HG02840 (cell line): ENCODE measurements around the gene PLEKHF1.

Source experiments
- ATAC-seq: cut with Tn5 transposase; IDR thresholded peaks from one replicate; pipeline ENCODE4 v1.9.1; 2021; ENCODE audit warnings: mild to moderate bottlenecking, moderate library complexity, moderate number of reproducible peaks; ENCODE audit not compliant: unreplicated experiment, low FRiP score

Gene PLEKHF1

DNA sequence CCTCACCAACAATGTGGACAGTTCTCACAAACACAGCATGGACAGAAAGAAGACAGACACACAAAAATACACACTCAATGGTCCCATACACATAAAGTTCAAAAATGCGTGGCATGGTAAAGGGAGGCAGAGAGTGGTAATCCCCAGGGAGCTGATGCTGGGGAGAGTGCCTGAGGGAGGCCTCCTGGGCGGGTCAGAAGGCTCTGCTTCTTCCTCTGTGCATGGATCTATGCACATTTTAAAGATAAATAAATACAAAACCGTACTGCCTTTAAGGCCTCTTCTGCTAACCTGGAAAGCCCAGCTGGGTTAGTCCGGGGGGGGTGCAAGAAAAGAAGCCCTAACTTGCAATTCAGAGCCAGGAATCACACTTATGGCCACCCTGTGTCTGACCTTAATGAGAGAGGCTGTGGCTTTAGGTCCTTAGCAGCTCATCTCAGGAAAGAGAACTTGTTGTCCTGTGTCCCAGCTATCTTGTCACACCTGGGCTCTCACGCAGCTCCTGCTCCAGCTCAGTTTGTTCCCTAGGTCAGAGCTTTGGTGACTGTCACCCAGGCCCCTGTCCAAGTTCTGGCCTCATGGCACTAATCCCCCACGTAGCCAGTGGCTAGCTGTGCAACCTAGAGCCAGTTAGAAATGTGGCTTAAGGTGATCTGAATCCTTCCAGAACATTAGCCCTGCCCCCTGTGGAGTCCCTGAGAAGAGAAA is 30.7 kb upstream of the PLEKHF1 start:
- ATAC-seq, result no peak

DNA sequence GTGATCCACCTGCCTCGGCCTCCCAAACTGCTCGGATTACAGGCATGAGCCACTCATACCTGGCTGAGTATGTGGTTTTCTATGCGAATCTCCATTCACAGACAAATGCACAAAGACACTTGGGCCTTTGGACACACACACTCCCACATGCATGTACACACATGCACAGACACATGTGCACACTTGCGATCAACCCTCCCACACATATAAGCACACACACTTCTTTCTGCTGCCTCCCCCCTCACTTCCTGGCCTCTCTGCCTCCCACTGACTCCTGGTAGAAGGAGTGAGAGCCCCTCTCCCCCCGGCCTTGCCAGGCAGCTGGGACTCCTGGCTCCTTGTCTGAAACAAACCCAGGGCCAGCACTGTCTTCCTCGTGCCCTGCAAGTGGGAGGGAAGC is 29.3 kb upstream of the PLEKHF1 start:
- no peak for ATAC-seq

DNA sequence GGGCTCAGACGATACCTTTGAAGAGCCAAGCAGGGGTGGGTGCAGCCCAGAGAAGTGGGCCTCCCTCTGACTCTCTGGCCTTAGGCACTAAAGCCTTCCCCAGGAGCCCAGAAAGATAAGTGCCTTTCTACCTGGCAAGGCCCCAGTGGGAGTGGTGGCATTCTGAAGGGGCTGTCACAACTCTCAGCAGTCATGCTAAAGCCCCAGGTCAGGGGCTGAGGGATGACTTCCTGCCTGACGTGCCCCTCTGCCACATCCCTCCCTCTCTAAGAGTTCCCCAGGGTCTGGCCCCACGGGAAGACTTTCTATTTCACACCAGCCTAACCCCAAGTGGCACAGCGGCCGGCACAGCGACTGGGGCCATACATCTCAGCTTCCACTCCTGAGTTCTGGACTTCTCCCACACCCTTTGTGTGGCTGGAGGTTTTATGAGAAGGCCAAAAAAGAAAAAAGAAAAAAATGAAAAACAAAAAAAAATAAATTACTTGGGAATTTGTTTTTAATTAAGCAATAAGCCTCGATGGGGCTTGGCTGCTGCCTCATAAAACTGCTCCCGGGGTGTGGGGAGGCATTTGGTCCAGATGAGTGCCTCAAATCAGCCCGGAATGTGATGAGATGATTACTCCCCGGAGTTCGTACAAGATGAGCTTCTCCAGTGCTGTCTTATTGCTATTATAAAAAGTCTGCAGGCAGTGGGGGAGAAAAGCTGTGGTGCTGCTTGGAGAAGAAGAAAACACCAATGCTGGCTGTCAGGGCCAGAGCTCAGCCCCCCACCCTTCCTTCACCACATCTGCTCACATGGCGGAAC is 28.5 kb upstream of the PLEKHF1 start:
- ATAC-seq, result no peak

GRCh38 chr19:29639086-29639485 is 26.2 kb upstream of the PLEKHF1 start:
- no peak for ATAC-seq

GRCh38 chr19:29640231-29640630 is 25.0 kb upstream of the PLEKHF1 start:
- ATAC-seq, result no peak

DNA sequence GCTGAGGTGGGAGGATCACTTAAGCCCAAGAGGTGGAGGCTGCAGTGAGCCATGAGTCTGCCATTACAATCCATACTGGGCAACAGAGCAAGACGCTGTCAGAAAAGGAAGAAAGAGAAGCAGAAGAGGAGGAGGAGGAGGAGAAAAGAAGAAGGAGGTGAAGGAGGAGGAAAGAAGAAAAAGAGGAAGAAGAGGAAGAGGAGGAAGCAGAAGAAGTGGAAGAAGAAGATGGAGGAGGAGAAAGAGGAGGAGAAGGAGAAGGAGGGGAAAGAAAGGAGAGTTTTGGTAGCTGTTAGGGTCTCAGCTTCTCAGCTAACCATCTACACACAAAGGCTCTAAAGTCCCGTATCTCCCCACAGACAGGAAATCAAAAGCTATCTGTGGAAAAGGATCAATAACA is 23.7 kb upstream of the PLEKHF1 start:
- no peak for ATAC-seq

DNA sequence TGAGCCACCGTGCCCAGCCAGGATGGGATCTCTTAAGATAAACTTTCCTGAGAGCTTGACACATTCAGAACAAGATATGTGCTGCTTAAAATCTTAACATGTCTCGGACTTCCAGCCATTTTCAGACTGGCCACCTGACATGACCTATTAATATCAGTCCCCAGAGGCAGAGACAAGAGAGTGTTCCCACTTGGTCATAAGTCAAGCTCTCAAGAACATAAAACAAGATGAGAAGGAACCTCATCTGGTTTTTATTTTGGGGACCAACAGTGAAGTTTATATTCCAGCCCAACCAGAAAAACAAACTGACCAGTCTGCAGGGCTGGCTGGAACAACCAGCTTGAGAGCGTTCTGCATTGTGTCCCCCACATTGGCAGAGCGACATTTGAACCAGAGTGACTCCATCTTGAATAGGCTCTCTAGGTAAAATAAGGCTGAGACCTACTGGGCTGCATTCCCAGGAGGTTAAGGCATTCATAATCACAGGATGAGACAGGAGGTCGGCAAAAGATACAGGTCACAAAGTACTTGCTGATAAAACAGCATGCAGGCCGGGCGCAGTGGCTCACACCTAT is 21.8 kb upstream of the PLEKHF1 start:
- no peak for ATAC-seq

- ATAC-seq, result no peak
Measured at GRCh38 chr19:29644210-29644609, 21.1 kb upstream of the PLEKHF1 start.

- ATAC-seq, result no peak
Measured at GRCh38 chr19:29645491-29645867, 19.8 kb upstream of the PLEKHF1 start.

DNA sequence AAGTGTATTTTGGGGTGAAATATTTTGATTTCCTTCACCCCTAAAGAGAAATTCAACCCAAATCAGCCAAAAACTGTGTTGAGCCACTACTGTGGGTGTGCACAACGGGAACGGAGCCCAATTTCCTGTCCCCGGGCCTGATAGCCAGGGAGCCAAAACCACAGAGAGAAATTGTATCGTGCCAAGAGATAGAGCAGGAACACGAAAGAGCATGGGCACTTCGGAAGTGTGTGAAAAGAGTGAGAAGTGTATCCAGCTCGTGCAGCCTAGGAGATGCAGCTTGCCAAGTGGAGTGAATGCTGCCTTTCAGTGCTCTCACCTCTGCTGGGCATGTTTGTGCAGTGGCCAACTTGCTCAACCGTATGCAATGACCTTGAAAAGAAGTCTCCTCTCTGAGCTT is 19.4 kb upstream of the PLEKHF1 start:
- ATAC-seq, result no peak

- ATAC-seq, result no peak
Measured at GRCh38 chr19:29650772-29651387, 14.4 kb upstream of the PLEKHF1 start.

DNA sequence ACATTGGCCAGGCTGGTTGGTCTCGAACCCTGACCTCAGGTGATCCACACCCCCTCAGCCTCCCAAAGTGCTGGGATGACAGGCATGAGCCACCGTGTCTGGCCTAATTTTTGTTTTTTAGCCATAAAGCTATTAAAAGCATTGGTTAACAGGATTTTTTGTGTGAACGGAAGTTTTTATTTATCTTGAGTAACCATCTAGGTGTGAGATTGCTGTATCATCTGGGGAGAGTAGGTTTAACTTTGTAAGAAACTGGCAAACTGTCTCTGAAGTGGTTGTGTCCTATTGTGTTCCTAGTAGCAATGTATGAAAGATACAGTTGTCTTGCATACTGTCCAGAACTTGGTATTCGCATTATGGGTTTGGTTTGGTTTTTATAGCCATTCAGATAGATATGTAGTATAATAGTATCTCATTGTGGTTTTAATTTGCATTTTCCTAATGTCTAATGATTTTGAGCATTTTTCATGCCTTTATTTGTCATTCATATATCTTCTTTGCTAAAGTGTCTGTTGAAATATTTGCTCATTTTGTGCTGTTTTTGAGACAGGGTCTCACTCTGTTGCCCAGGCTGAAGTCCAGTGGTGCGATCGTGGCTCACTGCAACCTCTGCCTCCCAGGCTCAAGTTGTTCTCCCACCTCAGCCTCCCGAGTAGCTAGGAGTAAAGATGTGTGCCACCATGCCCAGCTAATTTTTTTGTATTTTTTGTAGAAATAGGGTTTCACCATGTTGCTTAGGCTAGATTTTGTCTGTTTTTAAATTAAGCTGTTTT is 13.5 kb upstream of the PLEKHF1 start:
- ATAC-seq, result no peak

DNA sequence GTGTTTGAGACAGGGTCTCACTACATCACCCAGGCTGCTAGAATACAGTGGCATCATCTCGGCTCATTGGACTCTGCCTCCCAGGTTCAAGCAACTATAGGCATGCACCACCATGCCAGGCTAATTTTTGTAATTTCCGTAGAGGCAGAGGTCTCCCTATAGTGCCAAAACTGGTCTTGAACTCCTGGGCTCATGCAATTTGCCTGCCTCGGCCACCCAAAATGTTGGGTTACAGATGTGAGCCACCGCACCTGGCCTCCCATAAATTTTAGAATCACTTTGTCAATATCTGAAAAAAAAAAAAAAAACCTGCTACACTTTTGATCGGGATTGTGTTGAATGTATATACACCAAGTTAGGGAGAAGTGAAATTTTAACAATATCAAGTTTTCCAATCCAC is 11.9 kb upstream of the PLEKHF1 start:
- no peak for ATAC-seq

DNA sequence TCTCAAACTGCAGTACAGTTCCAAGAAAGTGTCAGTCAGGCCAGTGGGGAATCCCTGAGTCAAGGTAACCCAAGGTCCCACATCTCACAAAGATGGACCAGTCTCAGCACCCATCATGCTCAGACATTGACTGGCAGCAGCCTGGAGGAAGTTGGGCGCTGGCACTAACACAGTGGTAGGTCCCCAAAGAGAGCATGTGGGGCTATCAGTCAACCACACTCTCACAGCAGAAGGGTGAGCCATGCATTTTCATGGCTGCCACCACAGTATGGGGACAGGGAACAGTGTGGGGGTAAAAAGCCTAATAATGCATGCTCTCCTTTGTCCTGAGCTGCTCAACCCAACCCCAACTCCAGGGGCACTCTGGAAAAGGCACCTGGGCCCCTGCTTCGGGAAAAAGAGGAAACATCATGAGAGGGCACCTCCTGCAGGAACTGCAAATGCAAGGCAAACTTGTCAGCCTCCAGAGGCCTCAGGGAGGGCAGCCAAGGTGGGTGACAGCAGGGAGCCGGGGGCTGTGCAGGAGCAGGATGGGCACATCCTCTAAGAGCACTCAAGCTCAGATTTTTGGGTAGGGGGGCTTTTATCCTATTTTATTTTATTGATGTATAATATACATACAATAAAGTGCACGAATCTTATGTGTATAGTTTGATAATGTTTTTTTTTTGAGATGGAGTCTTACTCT is 9.5 kb upstream of the PLEKHF1 start:
- no peak for ATAC-seq

GRCh38 chr19:29658221-29658991 is 6.9 kb upstream of the PLEKHF1 start:
- ATAC-seq, result no peak

DNA sequence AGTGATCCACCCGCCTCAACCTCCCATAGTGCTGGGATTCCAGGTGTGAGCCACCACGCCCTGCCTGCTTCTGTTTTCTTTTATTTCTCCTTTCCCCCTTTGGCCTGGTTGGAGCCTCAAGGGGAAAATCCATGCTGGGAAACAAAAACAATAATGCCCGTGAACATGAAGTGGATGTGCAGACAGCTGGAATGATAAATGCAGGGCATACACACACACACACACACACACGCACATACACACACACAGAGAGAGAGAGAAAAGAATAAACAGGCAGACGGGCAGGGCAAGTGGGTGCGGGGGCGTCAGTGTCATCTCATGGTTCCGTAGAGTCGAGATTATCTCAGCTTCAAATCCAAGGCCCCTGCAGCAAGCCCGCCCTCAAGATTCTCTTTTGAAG is 4.4 kb upstream of the PLEKHF1 start:
- no peak for ATAC-seq

DNA sequence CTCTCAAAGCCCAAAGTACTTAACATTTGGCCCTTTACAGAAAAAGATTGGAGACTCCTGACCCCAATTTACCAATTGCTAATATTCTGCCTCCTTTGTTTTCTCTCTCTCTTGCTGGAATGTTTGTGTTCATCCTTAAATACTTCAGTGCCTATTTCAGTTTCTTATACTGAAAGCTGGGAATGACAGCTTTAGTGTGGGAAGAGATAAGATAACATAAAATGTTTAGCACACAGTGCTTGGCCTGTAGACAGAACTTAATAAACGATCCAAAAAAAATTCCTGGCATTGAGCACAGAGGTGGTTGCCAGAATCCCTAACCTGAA is 3.0 kb upstream of the PLEKHF1 start:
- no peak for ATAC-seq

DNA sequence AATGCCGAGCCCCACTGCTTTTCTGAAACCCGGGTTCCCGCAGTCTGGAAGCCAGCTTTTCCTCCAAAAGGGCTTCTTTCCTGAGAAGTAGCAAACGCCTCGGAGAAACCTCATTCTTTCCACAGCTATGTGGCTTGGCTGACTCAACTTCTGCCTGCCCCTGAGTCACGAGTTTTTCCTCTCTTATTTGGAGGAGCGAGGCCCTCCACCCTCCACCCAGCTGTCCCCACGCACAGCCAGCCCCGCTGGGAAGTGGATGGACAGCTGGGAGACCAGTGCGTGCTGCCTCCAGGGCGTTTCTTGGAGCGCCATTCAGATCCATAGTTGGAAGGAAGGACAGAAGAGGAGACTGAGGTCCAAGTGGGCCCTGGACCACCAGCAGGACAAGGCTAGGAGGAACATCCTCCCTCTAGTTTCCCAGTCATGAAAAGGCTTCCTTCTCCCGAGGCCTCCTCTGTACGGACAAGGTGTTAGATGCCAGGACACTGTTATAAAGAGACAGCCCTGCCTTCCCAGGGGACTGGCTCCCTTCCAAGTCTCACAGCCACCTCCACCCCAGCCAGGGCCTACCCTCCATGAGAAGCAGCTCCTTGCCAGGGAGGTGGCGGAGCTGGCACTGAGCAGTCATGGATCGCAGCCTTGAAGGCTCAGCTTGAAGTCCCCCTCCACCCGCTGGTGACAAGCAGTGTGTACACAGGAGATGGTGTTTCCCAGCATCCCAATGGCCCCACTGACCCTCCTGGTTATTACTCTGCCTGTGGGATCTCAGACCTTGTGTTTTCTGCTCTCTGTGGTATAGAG is 2.5 kb upstream of the PLEKHF1 start:
- no peak for ATAC-seq
